NT2/D1 (cell line): ENCODE data around the gene SPATA2.
A peak's percentile ranks its signal among the peaks of the same experiment; 100 is the strongest.

Source experiments
- DNase-seq: peaks from one replicate; pipeline ENCODE4 v3.0.0-alpha.2; 2011; ENCODE audit warnings: low read depth, low spot score
- H3K27me3 ChIP-seq: 2 replicates; pipeline ENCODE4 v1.6.0; 2011; ENCODE audit warnings: mild to moderate bottlenecking; ENCODE audit not compliant: insufficient read length, insufficient read depth
- H3K36me3 ChIP-seq: 2 replicates; pipeline ENCODE4 v1.6.1; 2011; ENCODE audit warnings: mild to moderate bottlenecking, low read length, mixed read lengths; ENCODE audit not compliant: insufficient read depth, insufficient read length
- H3K4me1 ChIP-seq: 2 replicates; pipeline ENCODE4 v1.5.1; 2011; ENCODE audit not compliant: insufficient read depth, insufficient read length
- H3K4me3 ChIP-seq: 2 replicates; pipeline ENCODE4 v1.5.1; 2011; ENCODE audit warnings: low read depth; ENCODE audit not compliant: insufficient read length
- H3K9ac ChIP-seq: 2 replicates; pipeline ENCODE4 v1.6.0; 2011; ENCODE audit warnings: low read depth; ENCODE audit not compliant: insufficient read length
- H3K9me3 ChIP-seq: 2 replicates; pipeline ENCODE4 v1.5.1; 2011; ENCODE audit warnings: mild to moderate bottlenecking, low read length; ENCODE audit not compliant: insufficient read depth
- SUZ12 ChIP-seq: IDR thresholded peaks from 2 replicates; pipeline ENCODE4 v1.6.1; 2011; ENCODE audit not compliant: insufficient read length, insufficient read depth; ENCODE audit errors: extremely low read depth
- YY1 ChIP-seq: IDR thresholded peaks from 2 replicates; pipeline ENCODE4 v1.6.1; 2011; ENCODE audit not compliant: insufficient read length, insufficient read depth
- ZNF274 ChIP-seq: IDR thresholded peaks from 2 replicates; pipeline ENCODE4 v1.6.1; 2011; ENCODE audit warnings: mild to moderate bottlenecking, low read depth, low read length

The SPATA2 gene

DNA sequence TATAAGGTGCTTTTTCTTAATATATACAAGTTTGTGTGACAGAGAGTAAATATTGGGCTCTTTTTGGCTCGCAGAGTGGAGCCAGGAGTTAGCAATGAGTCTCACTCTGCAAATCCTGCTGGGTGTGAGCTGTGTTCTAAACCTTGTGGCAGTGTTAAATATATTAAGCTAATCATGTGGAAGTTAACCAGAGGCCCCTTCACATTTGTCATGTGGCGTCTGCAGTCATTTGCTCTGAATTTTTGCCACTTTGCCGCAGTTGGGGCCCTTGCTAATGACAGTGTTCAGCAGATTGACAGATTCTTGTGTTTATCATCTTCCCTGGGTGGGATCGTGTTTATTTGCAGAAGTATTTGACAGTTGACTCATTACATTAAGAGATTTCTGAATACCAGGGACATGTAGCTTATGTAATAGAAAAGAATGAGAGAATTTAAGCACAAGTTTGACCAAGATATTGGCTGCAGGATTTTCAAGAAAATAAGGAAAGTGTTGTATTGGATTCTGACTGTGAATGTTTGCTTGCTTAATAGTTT lies 37.9 kb downstream of the SPATA2 start:
- no peak for DNase-seq
- H3K9me3 ChIP-seq: no peaks in the 10 kb centered on the region
- peaks cover 34% of the 10 kb centered on the region for H3K36me3 ChIP-seq
- no peak overlapping the region for H3K4me3 ChIP-seq
- TF ChIP-seq SUZ12: no peak
- no peak for TF ChIP-seq YY1
- TF ChIP-seq ZNF274: no peak
- peaks cover 4% of the 10 kb centered on the region for H3K4me1 ChIP-seq
- H3K27me3 ChIP-seq: no peaks in the 10 kb centered on the region
- H3K9ac ChIP-seq: no peak overlapping the region

- H3K36me3 ChIP-seq: peaks cover 23% of the 10 kb centered on the region
- peaks cover 8% of the 10 kb centered on the region for H3K4me1 ChIP-seq
- H3K4me3 ChIP-seq: no peak overlapping the region
- H3K9ac ChIP-seq: peak overlapping the region; percentile 24
- no peak for DNase-seq
- no peak for TF ChIP-seq SUZ12
- no peak for TF ChIP-seq YY1
- no peak for TF ChIP-seq ZNF274
- no peaks in the 10 kb centered on the region for H3K9me3 ChIP-seq
- no peaks in the 10 kb centered on the region for H3K27me3 ChIP-seq
Observed at GRCh38 chr20:49874696-49875095, 40.6 kb downstream of the SPATA2 start.

GRCh38 chr20:49872056-49872455 lies 43.3 kb downstream of the SPATA2 start:
- no peaks in the 10 kb centered on the region for H3K9me3 ChIP-seq
- H3K9ac ChIP-seq: no peak overlapping the region
- H3K27me3 ChIP-seq: no peaks in the 10 kb centered on the region
- peaks cover 14% of the 10 kb centered on the region for H3K4me1 ChIP-seq
- H3K36me3 ChIP-seq: peaks cover 19% of the 10 kb centered on the region
- DNase-seq: no peak
- H3K4me3 ChIP-seq: no peak overlapping the region
- TF ChIP-seq YY1 (no peak), ZNF274 (no peak), SUZ12 (no peak)

DNA sequence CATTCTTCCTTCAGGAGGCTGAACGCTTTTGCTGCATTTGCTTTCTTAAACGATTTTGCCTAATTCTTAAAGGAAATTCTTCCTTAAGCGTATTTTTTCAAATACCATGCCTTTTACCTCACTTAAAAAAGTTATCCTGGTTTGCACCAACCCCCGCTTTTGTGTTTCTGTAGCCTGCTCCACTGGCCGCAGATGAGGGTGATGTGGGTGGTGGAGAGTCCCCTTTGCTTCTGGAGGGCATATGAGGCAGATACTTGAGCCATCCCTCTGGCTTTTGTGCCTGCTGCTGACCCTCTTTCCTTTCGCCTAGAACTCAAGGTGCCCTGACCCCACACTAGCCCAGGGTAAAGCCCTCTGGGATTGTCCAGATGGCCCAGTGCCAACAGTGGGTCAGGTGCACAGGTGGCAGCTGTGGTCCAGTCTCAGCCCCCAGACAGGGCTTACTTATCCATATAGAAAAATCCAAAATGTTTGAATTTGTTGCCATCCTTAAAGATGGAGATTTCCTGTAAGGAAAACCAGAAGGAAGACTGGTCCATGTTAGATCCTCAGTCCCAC lies 43.9 kb downstream of the SPATA2 start:
- no peak overlapping the region for H3K9ac ChIP-seq
- peaks cover 14% of the 10 kb centered on the region for H3K4me1 ChIP-seq
- no peak overlapping the region for H3K4me3 ChIP-seq
- no peaks in the 10 kb centered on the region for H3K9me3 ChIP-seq
- TF ChIP-seq SUZ12: no peak
- TF ChIP-seq YY1: no peak
- TF ChIP-seq ZNF274: no peak
- H3K36me3 ChIP-seq: peaks cover 18% of the 10 kb centered on the region
- H3K27me3 ChIP-seq: no peaks in the 10 kb centered on the region
- no peak for DNase-seq

- Histone ChIP-seq H3K4me3 (no peak overlapping the region), H3K27me3 (no peaks in the 10 kb centered on the region), H3K9me3 (no peaks in the 10 kb centered on the region), H3K36me3 (peaks cover 17% of the 10 kb centered on the region), H3K9ac (no peak overlapping the region), H3K4me1 (peaks cover 14% of the 10 kb centered on the region)
- DNase-seq: no peak
- TF ChIP-seq YY1 (no peak), ZNF274 (no peak), SUZ12 (no peak)
Observed at GRCh38 chr20:49870261-49870660, 45.1 kb downstream of the SPATA2 start.

- Histone ChIP-seq H3K36me3 (peaks cover 18% of the 10 kb centered on the region), H3K9me3 (no peaks in the 10 kb centered on the region), H3K4me1 (peaks cover 10% of the 10 kb centered on the region), H3K4me3 (no peak overlapping the region), H3K27me3 (no peaks in the 10 kb centered on the region), H3K9ac (no peak overlapping the region)
- DNase-seq: no peak
- TF ChIP-seq YY1 (no peak), ZNF274 (no peak), SUZ12 (no peak)
Observed at GRCh38 chr20:49868964-49869363, 46.4 kb downstream of the SPATA2 start.

DNA sequence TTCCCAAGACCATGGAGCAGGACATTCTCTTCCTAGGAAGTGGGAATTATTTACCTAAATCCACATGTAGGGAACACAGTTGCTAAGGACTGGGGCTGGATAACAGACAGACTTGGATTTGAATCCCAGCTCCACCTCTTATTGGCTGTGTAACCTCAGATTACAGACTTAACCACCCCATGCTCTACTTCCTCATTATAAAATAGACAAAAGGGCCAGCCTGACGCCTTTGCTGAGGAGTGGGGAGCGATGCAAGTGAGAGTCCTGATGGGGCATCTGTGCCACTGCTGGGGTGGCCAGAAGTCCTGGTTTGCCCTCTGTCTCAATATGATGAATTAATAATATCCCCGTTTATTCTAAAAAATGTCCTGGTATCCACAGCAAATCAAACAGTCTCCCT lies 46.8 kb downstream of the SPATA2 start:
- DNase-seq: no peak
- Histone ChIP-seq H3K9ac (no peak overlapping the region), H3K36me3 (peaks cover 18% of the 10 kb centered on the region), H3K27me3 (no peaks in the 10 kb centered on the region), H3K4me1 (peaks cover 10% of the 10 kb centered on the region), H3K9me3 (no peaks in the 10 kb centered on the region), H3K4me3 (no peak overlapping the region)
- no peak for TF ChIP-seq YY1
- no peak for TF ChIP-seq ZNF274
- no peak for TF ChIP-seq SUZ12
